H1 (cell line): ENCODE results near the gene KIF26A. TPM values are rescaled to one million over a fixed set of nuclear protein-coding genes. Genes with fewer than 3 reads are reported as not detected.

Source experiments
- CTCF ChIA-PET: fragments of 300-600 bp; sonication (Branson Sonifier 250); formaldehyde crosslinking; loops from one replicate; lab custom pipeline; 2021; ENCODE audit not compliant: partially characterized antibody; lab: Charles Lee
- POLR2A ChIA-PET: fragments of 300-600 bp; sonication (Branson Sonifier 250); formaldehyde crosslinking; loops from one replicate; lab custom pipeline; 2021; ENCODE audit warnings: inconsistent platforms; ENCODE audit not compliant: partially characterized antibody; lab: Charles Lee
- DNase-seq, 2 experiments: peaks; one replicate each; pipeline versions ENCODE4 v3.0.0 to v3.0.0-alpha.2; 2010 to 2022; ENCODE audit warnings: low spot score in 2 of 2, low read depth in 1 of 2, mixed read lengths in 1 of 2
- FAIRE-seq: peaks from 2 replicates; lab custom pipeline; 2011; peaks lifted over from hg19 to GRCh38; lab: Jason Lieb, UNC
- H2AFZ ChIP-seq: 2 replicates; pipeline ENCODE4 v1.8.1; 2012; ENCODE audit warnings: low read length, inconsistent platforms
- H2AK5ac ChIP-seq: 2 replicates; pipeline ENCODE4 v1.6.1; 2013; ENCODE audit warnings: low read depth, low read length
- H2BK120ac ChIP-seq: replicated peaks from 2 replicates; pipeline ENCODE3; 2013; ENCODE audit warnings: low read depth, low read length, inconsistent platforms
- H2BK12ac ChIP-seq: 2 replicates; pipeline ENCODE4 v1.6.1; 2013; ENCODE audit warnings: low read depth, low read length
- H2BK15ac ChIP-seq: 2 replicates; pipeline ENCODE4 v1.6.1; 2013; ENCODE audit warnings: low read length
- H2BK20ac ChIP-seq: 2 replicates; pipeline ENCODE4 v1.6.1; 2013; ENCODE audit warnings: low read length
- H2BK5ac ChIP-seq: 2 replicates; pipeline ENCODE4 v1.6.1; 2013; ENCODE audit warnings: low read depth, low read length
- H3K14ac ChIP-seq: 2 replicates; pipeline ENCODE4 v1.6.1; 2013; ENCODE audit warnings: inconsistent platforms; ENCODE audit not compliant: insufficient read length
- H3K18ac ChIP-seq: 2 replicates; pipeline ENCODE4 v1.6.1; 2013; ENCODE audit warnings: low read length; ENCODE audit errors: extremely low read depth
- H3K23ac ChIP-seq: 2 replicates; pipeline ENCODE4 v1.6.1; 2013; ENCODE audit warnings: inconsistent platforms; ENCODE audit not compliant: insufficient read length
- H3K23me2 ChIP-seq: 2 replicates; pipeline ENCODE4 v1.6.1; 2013; ENCODE audit warnings: low read depth, low read length
- H3K27ac ChIP-seq: 2 replicates; pipeline ENCODE4 v1.6.1; 2011; ENCODE audit warnings: low read depth, low read length, inconsistent platforms
- H3K27me3 ChIP-seq, 4 experiments: replicated peaks in 1 of 4; 1 replicate in 1 of 4; 2 replicates in 3 of 4; pipeline versions ENCODE4 v1.6.1 to v1.8.1; 2011 to 2013; ENCODE audit warnings: low read length in 3 of 4, mild to moderate bottlenecking in 3 of 4, inconsistent platforms in 2 of 4, mixed read lengths in 2 of 4, moderate library complexity in 1 of 4; ENCODE audit not compliant: control insufficient read depth in 3 of 4, insufficient read depth in 3 of 4; ENCODE audit errors: extremely low read depth in 1 of 4
- H3K36me3 ChIP-seq, 4 experiments: 2 replicates each; pipeline versions ENCODE4 v1.6.1 to v1.8.1; 2011 to 2013; ENCODE audit warnings: mild to moderate bottlenecking in 4 of 4, low read length in 3 of 4, moderate library complexity in 2 of 4, control low read depth in 1 of 4, inconsistent platforms in 1 of 4; ENCODE audit not compliant: insufficient read depth in 4 of 4, control insufficient read depth in 2 of 4
- H3K4ac ChIP-seq: replicated peaks from 2 replicates; pipeline ENCODE3; 2013; ENCODE audit warnings: low read length, low read depth, mixed read lengths, inconsistent platforms; ENCODE audit not compliant: insufficient read length
- H3K4me1 ChIP-seq, 4 experiments: replicated peaks in 1 of 4; 1 replicate in 1 of 4; 2 replicates in 3 of 4; pipeline versions ENCODE4 v1.6.1 to v1.8.1; 2011 to 2013; ENCODE audit warnings: low read length in 3 of 4, inconsistent platforms in 2 of 4, mixed read lengths in 1 of 4; ENCODE audit not compliant: insufficient read depth in 4 of 4, control insufficient read depth in 3 of 4
- H3K4me2 ChIP-seq, 2 experiments: 2 replicates each; pipeline versions ENCODE4 v1.6.1 to v1.8.1; 2011 to 2013; ENCODE audit warnings: low read depth in 2 of 2, low read length in 2 of 2, control low read depth in 1 of 2, inconsistent platforms in 1 of 2, mild to moderate bottlenecking in 1 of 2; ENCODE audit not compliant: insufficient read depth in 1 of 2
- H3K4me3 ChIP-seq, 4 experiments: fragments of 200-600, 300-600 bp in 1 of 4; sonication (generic), shearing (Covaris generic), sonication (Bioruptor Twin) in 1 of 4; 2 replicates each; pipeline versions ENCODE4 v1.5.1 to v1.8.1; 2011 to 2016; ENCODE audit warnings: low read length in 4 of 4, low read depth in 3 of 4, control low read depth in 2 of 4, inconsistent platforms in 2 of 4, mild to moderate bottlenecking in 2 of 4, mixed read lengths in 1 of 4, moderate library complexity in 1 of 4; ENCODE audit not compliant: insufficient read depth in 2 of 4; ENCODE audit errors: extremely low read depth in 1 of 4
- H3K56ac ChIP-seq: replicated peaks from 2 replicates; pipeline ENCODE3; 2013; ENCODE audit warnings: low read depth, mild to moderate bottlenecking, mixed read lengths, low read length, inconsistent platforms; ENCODE audit not compliant: insufficient read length
- H3K79me1 ChIP-seq: 2 replicates; pipeline ENCODE4 v1.6.1; 2013; ENCODE audit warnings: low read depth, low read length, control low read depth
- H3K79me2 ChIP-seq, 2 experiments: 2 replicates each; pipeline versions ENCODE4 v1.6.1 to v1.8.1; 2012 to 2013; ENCODE audit warnings: low read length in 2 of 2, mild to moderate bottlenecking in 2 of 2, inconsistent platforms in 1 of 2; ENCODE audit not compliant: insufficient read depth in 2 of 2, control insufficient read depth in 1 of 2
- H3K9ac ChIP-seq, 4 experiments: replicated peaks in 1 of 4; 1 replicate in 1 of 4; 2 replicates in 3 of 4; pipeline versions ENCODE4 v1.6.1 to v1.8.1; 2011 to 2013; ENCODE audit warnings: low read depth in 3 of 4, low read length in 3 of 4, control low read depth in 2 of 4, mild to moderate bottlenecking in 2 of 4, moderate library complexity in 2 of 4, inconsistent platforms in 1 of 4; ENCODE audit errors: extremely low read depth in 1 of 4
- H3K9me3 ChIP-seq, 2 experiments: 2 replicates each; pipeline versions ENCODE4 v1.6.1 to v1.8.1; 2012 to 2013; ENCODE audit warnings: mild to moderate bottlenecking in 2 of 2, moderate library complexity in 2 of 2, control low read depth in 1 of 2, inconsistent platforms in 1 of 2, low read depth in 1 of 2, low read length in 1 of 2, mixed read lengths in 1 of 2; ENCODE audit not compliant: insufficient read depth in 2 of 2
- H4K20me1 ChIP-seq, 2 experiments: replicated peaks in 1 of 2; 2 replicates each; pipeline versions ENCODE3 to v1.8.1; 2011 to 2013; ENCODE audit warnings: inconsistent platforms in 2 of 2, low read length in 2 of 2, mild to moderate bottlenecking in 1 of 2; ENCODE audit not compliant: insufficient read depth in 2 of 2, control insufficient read depth in 1 of 2
- H4K5ac ChIP-seq: 2 replicates; pipeline ENCODE4 v1.6.1; 2013; ENCODE audit warnings: low read length, low read depth, mixed read lengths, inconsistent platforms; ENCODE audit not compliant: insufficient read length
- H4K8ac ChIP-seq: 2 replicates; pipeline ENCODE4 v1.8.0; 2013; ENCODE audit warnings: mild to moderate bottlenecking, moderate library complexity, low read length, inconsistent platforms; ENCODE audit not compliant: insufficient read depth; ENCODE audit errors: extremely low read depth
- H4K91ac ChIP-seq: replicated peaks from 2 replicates; pipeline ENCODE3; 2013; ENCODE audit warnings: low read length, mixed read lengths, inconsistent platforms; ENCODE audit not compliant: insufficient read length
- CBX5 ChIP-seq: fragments of 300-800, 300-1000 bp; sonication (generic); IDR thresholded peaks from 2 replicates; pipeline ENCODE4 v1.7.1; 2016; ENCODE audit warnings: antibody characterized with exemption, low read length, low read depth
- CEBPB ChIP-seq: IDR thresholded peaks from 2 replicates; pipeline ENCODE4 v1.6.1; 2012; ENCODE audit warnings: low read depth, low read length
- CTBP2 ChIP-seq: IDR thresholded peaks from 2 replicates; pipeline ENCODE4 v1.7.0; 2011; ENCODE audit warnings: borderline replicate concordance, mild to moderate bottlenecking, moderate library complexity, mixed read lengths, low read length; ENCODE audit not compliant: insufficient read depth, insufficient read length
- TAF7 ChIP-seq: optimal IDR thresholded peaks from 2 replicates; pipeline ENCODE3; 2011; ENCODE audit warnings: low read depth, mild to moderate bottlenecking, inconsistent platforms, low read length, moderate library complexity, borderline replicate concordance
- WGBS, 2 experiments: shearing (Covaris generic) in 1 of 2; methylation state at CpG; one replicate each; pipeline versions ENCODE4 v1.1.6 to v1.1.7; 2013 to 2015; ENCODE audit warnings: low lambda C conversion rate in 2 of 2, mixed read lengths in 2 of 2, inconsistent platforms in 1 of 2, low coverage in 1 of 2, missing lambda C conversion rate in 1 of 2; ENCODE audit not compliant: insufficient replicate concordance in 2 of 2, insufficient coverage in 1 of 2, insufficient read length in 1 of 2; ENCODE audit errors: extremely low coverage in 1 of 2, missing lambda C conversion rate in 1 of 2; 5-methylcytosine and 5-hydroxymethylcytosine counted together
- polyA plus RNA-seq, 7 experiments: library from polyadenylated mRNA; depleted of rRNA in 3 of 7; stranded (reverse) in 5 of 7; unstranded in 2 of 7; fragments of >200 nt in 5 of 7; fragments of 200-250 nt in 2 of 7; gene quantifications; 1 replicate in 5 of 7; 2 replicates in 1 of 7; 4 replicates in 1 of 7; pipeline versions ENCODE4 v1.2.1 to v1.2.3, GENCODE V29; 2011 to 2013; ENCODE audit warnings: missing spikeins in 2 of 7, mixed read lengths in 2 of 7
- total RNA-seq: library from RNA; stranded (reverse); fragmentation: NEBNext Ultra II Directional; extraction: Animal tissue kit (Norgen Biotek cat#: 25700); gene quantifications from 2 replicates; pipeline ENCODE4 v1.2.1, GENCODE V29; 2021

The KIF26A gene
- total and polyA plus RNA-seq, 2 of the 8 experiments (the other 6 are each of a cell fraction or from before 2014, with no cell fraction given), result 11.5 to 41.6 TPM

- H3K56ac ChIP-seq, result no peak overlapping the region
- no peak overlapping the region for H4K5ac ChIP-seq
- POLR2A ChIA-PET, result no interaction called here
- H3K27me3 ChIP-seq, result no peaks in the 10 kb centered on the region
- H3K9ac ChIP-seq, result no peak overlapping the region
- H3K18ac ChIP-seq, result no peak overlapping the region
- no peak overlapping the region for H3K14ac ChIP-seq
- H3K79me2 ChIP-seq, result peaks cover 31 to 90% of the 10 kb centered on the region in 2 experiments; a peak in 3 of 4 replicates
- TF ChIP-seq CBX5 (no peak), CEBPB (no peak), TAF7 (no peak), CTBP2 (no peak)
- TF ChIP-seq, all 59 proteins: peak for 0
- no peak overlapping the region for H2BK20ac ChIP-seq
- peaks cover 24% of the 10 kb centered on the region for H3K79me1 ChIP-seq
- no peaks in the 10 kb centered on the region; the same call in 1 of the 2 replicates for H3K23me2 ChIP-seq
- H3K4ac ChIP-seq, result no peak overlapping the region
- no peak overlapping the region for H3K27ac ChIP-seq
- H4K20me1 ChIP-seq, result peaks cover 17 to 41% of the 10 kb centered on the region in 2 experiments
- H2BK120ac ChIP-seq, result no peak overlapping the region
- DNase-seq (peak in 1 of 2 experiments; percentile 42), FAIRE-seq (no peak)
- H2BK15ac ChIP-seq, result no peak overlapping the region
- no peak overlapping the region for H4K8ac ChIP-seq
- no peak overlapping the region for H4K91ac ChIP-seq
- WGBS, 2 experiments, result 83% methylated on average over 15 of the region's 15 CpGs; no CpG with 5 or more reads in 1 of the 2 experiments
- H2AFZ ChIP-seq, result no peak overlapping the region
- CTCF ChIA-PET, result interaction anchor here (0.8 to 3.9 kb wide), 6 partner anchors 11 to 78 kb away, joined by 3 to 16 read pairs (median 5); no protein-coding TSS in a partner anchor
- no peaks in the 10 kb centered on the region for H3K9me3 ChIP-seq
- no peak overlapping the region for H3K23ac ChIP-seq
- H2AK5ac ChIP-seq, result no peak overlapping the region
- H3K4me1 ChIP-seq, result peaks cover 0 to 37% (median 30%) of the 10 kb centered on the region in 4 experiments; a peak in 6 of 7 replicates
- H2BK5ac ChIP-seq, result no peak overlapping the region
- no peak overlapping the region for H2BK12ac ChIP-seq
- no peak overlapping the region for H3K4me2 ChIP-seq
- H3K4me3 ChIP-seq, result no peak overlapping the region
- H3K36me3 ChIP-seq, result no peaks in the 10 kb centered on the region; a peak in 2 of 8 replicates
Measured at GRCh38 chr14:104145826-104146601, 7.6 kb downstream of the KIF26A start.
